ENCODE measurements around the gene PDE7B. TPM values are rescaled to one million over a fixed set of nuclear protein-coding genes. Genes with fewer than 3 reads are reported as not detected.

Gene PDE7B
- total and polyA plus RNA-seq, 4 donors: 0.75 to 5.2 (median 1.3) TPM

DNA sequence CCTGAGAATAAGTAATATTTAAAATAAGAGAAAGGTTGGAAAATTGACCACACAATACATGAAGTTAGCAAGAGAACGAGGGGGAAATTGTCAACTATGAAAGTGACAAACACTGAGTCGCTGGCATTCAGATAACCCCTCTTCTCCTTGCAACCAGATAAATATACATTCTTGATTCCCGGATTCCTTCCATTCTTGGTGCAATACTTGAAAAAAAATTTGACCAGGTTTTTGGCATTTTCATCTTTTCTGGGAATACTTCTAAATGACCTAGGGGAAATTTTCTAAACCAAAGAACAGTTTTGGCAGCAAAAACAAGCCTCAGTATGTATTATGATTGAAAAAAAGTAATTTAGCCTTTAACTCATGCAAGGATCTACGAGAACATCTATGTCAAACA is 164.0 kb downstream of the PDE7B start:
- Histone ChIP-seq H3K27me3 (ENCODE audit: control insufficient read depth in 4 of 4, insufficient read depth in 4 of 4, low read length in 3 of 4) (no peaks in the 10 kb centered on the region), H3K9me3 (ENCODE audit: control insufficient read depth in 4 of 4, low read length in 3 of 4) (no peaks in the 10 kb centered on the region), H3K9ac (ENCODE audit: low read depth in 1 of 2, low read length in 2 of 2) (no peak overlapping the region), H3K27ac (ENCODE audit: low read depth in 1 of 2, low read length in 2 of 2) (no peak overlapping the region), H3K4me1 (ENCODE audit: control insufficient read depth in 4 of 4, insufficient read depth in 4 of 4, low read length in 3 of 4) (no peaks in the 10 kb centered on the region), H3K36me3 (ENCODE audit: control insufficient read depth in 4 of 4, insufficient read depth in 3 of 4, low read depth in 1 of 4, low read length in 3 of 4) (no peaks in the 10 kb centered on the region), H3K4me3 (ENCODE audit: low read depth in 1 of 3, low read length in 3 of 3) (no peak overlapping the region)
- WGBS: 75% methylated on average over 4 of the region's 4 CpGs
- no peak for TF ChIP-seq SP1 (IDR thresholded peaks at IDR 0.05)
- TF ChIP-seq FOXA2 (IDR thresholded peaks at IDR 0.05): no peak
- no peak for TF ChIP-seq RAD21 (IDR thresholded peaks at IDR 0.05)
- TF ChIP-seq, protein P1, sequence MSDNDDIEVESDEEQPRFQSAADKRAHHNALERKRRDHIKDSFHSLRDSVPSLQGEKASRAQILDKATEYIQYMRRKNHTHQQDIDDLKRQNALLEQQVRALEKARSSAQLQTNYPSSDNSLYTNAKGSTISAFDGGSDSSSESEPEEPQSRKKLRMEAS (IDR thresholded peaks at IDR 0.05): no peak
- no peak for DNase-seq (ENCODE audit: low spot score)

DNA sequence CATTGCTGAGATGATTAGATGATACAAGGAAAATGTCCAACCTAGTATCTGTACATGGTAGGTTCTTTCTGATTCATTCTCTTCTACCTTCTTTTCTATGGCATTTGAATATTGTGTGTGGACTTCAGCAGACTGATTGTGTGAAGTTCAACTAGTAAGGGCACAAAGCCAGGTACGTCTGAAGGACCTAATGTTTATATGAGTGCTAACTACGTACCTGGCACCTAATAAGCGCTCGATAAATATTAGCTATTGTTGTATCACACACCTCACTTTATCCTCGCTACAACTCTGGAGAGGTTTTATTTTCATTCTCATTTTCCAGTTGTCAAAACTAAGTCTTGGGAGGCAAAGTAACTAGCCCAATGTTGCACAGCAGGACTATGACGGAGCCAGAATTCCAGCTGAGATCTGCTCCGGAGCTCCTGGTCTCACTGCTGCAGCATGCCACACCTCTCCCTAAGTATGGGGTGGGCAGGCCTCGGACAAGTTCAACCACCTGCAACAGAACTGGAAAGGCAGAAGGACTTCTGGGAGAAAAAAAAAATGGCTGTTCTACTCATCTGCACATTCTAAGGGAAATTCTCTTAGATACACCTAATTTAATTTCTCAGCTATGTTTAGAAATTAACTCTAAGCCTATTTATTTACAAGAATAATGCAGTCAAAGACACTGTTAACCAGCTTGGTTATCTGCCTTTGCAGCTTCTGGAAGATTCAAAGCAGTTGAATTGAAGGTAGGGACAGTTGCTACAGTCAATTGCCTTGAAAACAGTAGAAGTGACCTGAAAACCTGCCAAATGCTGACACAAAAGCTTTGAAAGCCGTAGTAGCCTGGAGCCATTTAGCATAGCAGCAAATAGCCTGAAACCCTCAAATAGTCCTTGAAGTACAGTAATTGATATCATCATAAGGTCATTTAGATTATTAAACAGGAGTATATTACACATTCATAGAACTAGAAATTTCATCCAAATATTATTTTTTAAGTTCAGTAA is 165.0 kb downstream of the PDE7B start:
- no peak for TF ChIP-seq YY1 (IDR thresholded peaks at IDR 0.05)
- TF ChIP-seq, protein P2, sequence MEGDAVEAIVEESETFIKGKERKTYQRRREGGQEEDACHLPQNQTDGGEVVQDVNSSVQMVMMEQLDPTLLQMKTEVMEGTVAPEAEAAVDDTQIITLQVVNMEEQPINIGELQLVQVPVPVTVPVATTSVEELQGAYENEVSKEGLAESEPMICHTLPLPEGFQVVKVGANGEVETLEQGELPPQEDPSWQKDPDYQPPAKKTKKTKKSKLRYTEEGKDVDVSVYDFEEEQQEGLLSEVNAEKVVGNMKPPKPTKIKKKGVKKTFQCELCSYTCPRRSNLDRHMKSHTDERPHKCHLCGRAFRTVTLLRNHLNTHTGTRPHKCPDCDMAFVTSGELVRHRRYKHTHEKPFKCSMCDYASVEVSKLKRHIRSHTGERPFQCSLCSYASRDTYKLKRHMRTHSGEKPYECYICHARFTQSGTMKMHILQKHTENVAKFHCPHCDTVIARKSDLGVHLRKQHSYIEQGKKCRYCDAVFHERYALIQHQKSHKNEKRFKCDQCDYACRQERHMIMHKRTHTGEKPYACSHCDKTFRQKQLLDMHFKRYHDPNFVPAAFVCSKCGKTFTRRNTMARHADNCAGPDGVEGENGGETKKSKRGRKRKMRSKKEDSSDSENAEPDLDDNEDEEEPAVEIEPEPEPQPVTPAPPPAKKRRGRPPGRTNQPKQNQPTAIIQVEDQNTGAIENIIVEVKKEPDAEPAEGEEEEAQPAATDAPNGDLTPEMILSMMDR (IDR thresholded peaks at IDR 0.05; ENCODE audit: low read depth, low read length, missing input control): no peak
- TF ChIP-seq ATF3 (IDR thresholded peaks at IDR 0.05): no peak
- no peak for TF ChIP-seq REST (IDR thresholded peaks at IDR 0.05)
- no peak for TF ChIP-seq FOXA1 (IDR thresholded peaks at IDR 0.05)
- TF ChIP-seq TAF1 (conservative IDR thresholded peaks at IDR 0.05): no peak
- no peak for TF ChIP-seq EGR1 (IDR thresholded peaks at IDR 0.05; ENCODE audit: low read depth in 2 of 2)
- TF ChIP-seq, protein P1 (IDR thresholded peaks at IDR 0.05): no peak
- TF ChIP-seq SP1 (IDR thresholded peaks at IDR 0.05): no peak
- TF ChIP-seq NR2F2 (IDR thresholded peaks at IDR 0.05): no peak
- no peak for TF ChIP-seq HNF4G (IDR thresholded peaks at IDR 0.05)
- no peak for TF ChIP-seq RXRA (IDR thresholded peaks at IDR 0.05)
- TF ChIP-seq RAD21 (IDR thresholded peaks at IDR 0.05): no peak
- no peak for TF ChIP-seq FOXA2 (IDR thresholded peaks at IDR 0.05)
- no peak for TF ChIP-seq HNF4A (conservative IDR thresholded peaks at IDR 0.05)
- TF ChIP-seq JUND (IDR thresholded peaks at IDR 0.05): no peak
- no peak for TF ChIP-seq GABPA (IDR thresholded peaks at IDR 0.05 in 1 of 2, conservative IDR thresholded peaks at IDR 0.05 in 1 of 2)
- TF ChIP-seq, protein P3, sequence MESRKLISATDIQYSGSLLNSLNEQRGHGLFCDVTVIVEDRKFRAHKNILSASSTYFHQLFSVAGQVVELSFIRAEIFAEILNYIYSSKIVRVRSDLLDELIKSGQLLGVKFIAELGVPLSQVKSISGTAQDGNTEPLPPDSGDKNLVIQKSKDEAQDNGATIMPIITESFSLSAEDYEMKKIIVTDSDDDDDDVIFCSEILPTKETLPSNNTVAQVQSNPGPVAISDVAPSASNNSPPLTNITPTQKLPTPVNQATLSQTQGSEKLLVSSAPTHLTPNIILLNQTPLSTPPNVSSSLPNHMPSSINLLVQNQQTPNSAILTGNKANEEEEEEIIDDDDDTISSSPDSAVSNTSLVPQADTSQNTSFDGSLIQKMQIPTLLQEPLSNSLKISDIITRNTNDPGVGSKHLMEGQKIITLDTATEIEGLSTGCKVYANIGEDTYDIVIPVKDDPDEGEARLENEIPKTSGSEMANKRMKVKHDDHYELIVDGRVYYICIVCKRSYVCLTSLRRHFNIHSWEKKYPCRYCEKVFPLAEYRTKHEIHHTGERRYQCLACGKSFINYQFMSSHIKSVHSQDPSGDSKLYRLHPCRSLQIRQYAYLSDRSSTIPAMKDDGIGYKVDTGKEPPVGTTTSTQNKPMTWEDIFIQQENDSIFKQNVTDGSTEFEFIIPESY (IDR thresholded peaks at IDR 0.05): no peak
- Histone ChIP-seq H3K4me1 (ENCODE audit: control insufficient read depth in 4 of 4, insufficient read depth in 4 of 4, low read length in 3 of 4) (no peaks in the 10 kb centered on the region), H3K4me3 (ENCODE audit: low read depth in 1 of 3, low read length in 3 of 3) (no peak overlapping the region), H3K27me3 (ENCODE audit: control insufficient read depth in 4 of 4, insufficient read depth in 4 of 4, low read length in 3 of 4) (no peaks in the 10 kb centered on the region), H3K9ac (ENCODE audit: low read depth in 1 of 2, low read length in 2 of 2) (no peak overlapping the region), H3K27ac (ENCODE audit: low read depth in 1 of 2, low read length in 2 of 2) (no peak overlapping the region), H3K9me3 (ENCODE audit: control insufficient read depth in 4 of 4, low read length in 3 of 4) (no peaks in the 10 kb centered on the region), H3K36me3 (ENCODE audit: control insufficient read depth in 4 of 4, insufficient read depth in 3 of 4, low read depth in 1 of 4, low read length in 3 of 4) (no peaks in the 10 kb centered on the region)
- no peak for DNase-seq (ENCODE audit: low spot score)
- WGBS: 84% methylated on average over 9 of the region's 9 CpGs
